ENCODE data around the gene CARTPT.

Gene CARTPT

GRCh38 chr5:71719063-71719964, at the start of gene CARTPT:
Gene CARTPT (plus strand): TSS chr5:71719275. CDS start chr5:71719294, 19 bp downstream.
- no peak for DNase-seq (ENCODE audit: low read depth)

- no peak for DNase-seq (ENCODE audit: low read depth)
These were observed 41.1 kb upstream of the CARTPT start for GRCh38 chr5:71677977-71678376.

- no peak for DNase-seq (ENCODE audit: low read depth)
These were observed 39.4 kb upstream of the CARTPT start for GRCh38 chr5:71679714-71680113.

- no peak for DNase-seq (ENCODE audit: low read depth)
These were observed 38.6 kb upstream of the CARTPT start for GRCh38 chr5:71680510-71680909.

- no peak for DNase-seq (ENCODE audit: low read depth)
These were observed 37.8 kb upstream of the CARTPT start for GRCh38 chr5:71681296-71681695.

GRCh38 chr5:71684309-71684708, 34.8 kb upstream of the CARTPT start:
- no peak for DNase-seq (ENCODE audit: low read depth)

GRCh38 chr5:71693828-71694427, 25.1 kb upstream of the CARTPT start:
- no peak for DNase-seq (ENCODE audit: low read depth)

- DNase-seq (ENCODE audit: low read depth) = no peak
These were observed 24.0 kb upstream of the CARTPT start for GRCh38 chr5:71695071-71695470.

GRCh38 chr5:71695595-71695994, 23.5 kb upstream of the CARTPT start:
- DNase-seq (ENCODE audit: low read depth) = no peak

- DNase-seq (ENCODE audit: low read depth) = no peak
These were observed 21.1 kb upstream of the CARTPT start for GRCh38 chr5:71697967-71698366.

GRCh38 chr5:71699233-71699632, 19.8 kb upstream of the CARTPT start:
- DNase-seq (ENCODE audit: low read depth) = no peak

GRCh38 chr5:71699751-71700150, 19.3 kb upstream of the CARTPT start:
- DNase-seq (ENCODE audit: low read depth) = no peak

- no peak for DNase-seq (ENCODE audit: low read depth)
These were observed 18.3 kb upstream of the CARTPT start for GRCh38 chr5:71700803-71701202.

- DNase-seq (ENCODE audit: low read depth) = no peak
These were observed 17.7 kb upstream of the CARTPT start for GRCh38 chr5:71701407-71701806.

GRCh38 chr5:71703941-71704340, 15.1 kb upstream of the CARTPT start:
- no peak for DNase-seq (ENCODE audit: low read depth)

- no peak for DNase-seq (ENCODE audit: low read depth)
These were observed 13.7 kb upstream of the CARTPT start for GRCh38 chr5:71705421-71705820.

GRCh38 chr5:71706906-71707305, 12.2 kb upstream of the CARTPT start:
- DNase-seq (ENCODE audit: low read depth) = no peak

- DNase-seq (ENCODE audit: low read depth) = no peak
These were observed 7.5 kb upstream of the CARTPT start for GRCh38 chr5:71711610-71712009.

- DNase-seq (ENCODE audit: low read depth) = no peak
These were observed 4.2 kb upstream of the CARTPT start for GRCh38 chr5:71714911-71715310.

GRCh38 chr5:71727978-71728377, 8.9 kb downstream of the CARTPT start:
- no peak for DNase-seq (ENCODE audit: low read depth)

GRCh38 chr5:71731015-71731414, 11.9 kb downstream of the CARTPT start:
- DNase-seq (ENCODE audit: low read depth) = no peak

GRCh38 chr5:71732011-71732410, 12.9 kb downstream of the CARTPT start:
- no peak for DNase-seq (ENCODE audit: low read depth)

GRCh38 chr5:71734141-71734540, 15.1 kb downstream of the CARTPT start:
- DNase-seq (ENCODE audit: low read depth) = no peak

Data from HS-5 (cell line).